NCI-H748 treated with DMSO at 0.1 percent for 48 hours (cell line): ENCODE data around the gene EP400.

Source experiments
- DNase-seq: peaks from one replicate; lab custom pipeline; 2025; lab: John Stamatoyannopoulos, UW

The EP400 gene

DNA sequence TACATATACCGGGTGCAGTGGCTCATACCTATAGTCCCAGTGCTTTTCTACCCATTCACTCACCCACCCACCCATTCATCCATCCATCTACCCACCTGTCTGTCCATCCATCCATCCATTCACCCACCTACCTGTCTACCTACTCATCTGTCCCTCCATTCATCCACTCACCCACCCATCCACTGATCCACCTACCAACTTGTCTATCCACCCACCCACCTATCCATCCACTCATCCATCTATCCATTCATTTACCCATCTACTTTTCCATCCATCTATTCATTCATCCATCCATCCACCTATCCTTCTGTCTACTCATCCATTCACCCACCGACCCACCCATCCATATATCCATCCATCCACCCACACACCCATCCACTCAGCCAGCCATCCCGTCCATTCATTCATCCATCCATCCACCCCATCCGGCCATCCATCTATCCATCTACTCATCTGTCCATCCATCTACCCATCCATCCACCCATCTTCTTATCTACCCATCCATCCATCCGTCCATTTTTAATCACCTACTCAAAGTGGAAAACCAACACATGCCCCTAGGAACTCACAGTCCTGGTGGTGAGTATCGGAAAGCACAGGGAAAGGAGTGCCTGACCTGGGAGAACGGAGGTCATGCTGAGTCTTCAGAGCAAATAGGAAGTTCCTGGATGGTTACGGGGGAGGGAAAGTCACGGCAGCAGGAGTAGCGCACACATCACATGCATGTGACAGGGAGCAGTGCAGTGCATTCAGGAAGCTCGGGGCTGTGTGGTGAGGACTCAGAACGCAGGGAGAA is 174.4 kb downstream of the EP400 start:
- no peak for DNase-seq

DNA sequence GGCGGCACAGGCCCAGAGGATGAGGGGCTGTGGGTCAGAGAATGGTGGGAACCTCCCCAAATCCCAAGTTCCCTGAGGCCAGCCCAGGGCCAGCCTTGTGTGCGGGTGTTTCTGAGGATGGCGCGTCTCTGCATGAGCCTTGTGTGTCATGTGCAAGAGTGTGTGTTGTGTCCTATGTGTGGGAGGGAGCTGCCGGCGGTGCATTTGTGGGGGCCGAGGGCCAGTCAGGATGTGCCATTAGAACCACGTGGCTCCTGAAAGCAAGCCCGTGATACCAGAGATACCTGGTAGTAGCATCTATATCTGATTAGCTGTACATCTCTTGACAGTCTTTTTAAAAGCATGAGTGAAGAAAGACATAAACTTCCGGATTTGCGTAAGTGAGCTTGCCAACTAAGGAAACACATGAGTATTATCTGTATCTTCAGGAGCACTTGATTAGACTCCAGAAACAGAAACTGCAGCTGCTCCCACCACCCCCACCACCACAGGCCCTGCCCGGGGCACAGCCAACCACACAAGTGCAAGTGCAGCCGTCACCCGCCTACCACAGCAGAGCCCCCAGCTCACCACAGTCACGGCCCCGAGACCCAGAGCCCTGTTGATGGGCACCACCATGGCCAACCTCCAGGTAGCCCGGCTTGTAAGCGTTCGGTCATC is 175.2 kb downstream of the EP400 start:
- no peak for DNase-seq

DNA sequence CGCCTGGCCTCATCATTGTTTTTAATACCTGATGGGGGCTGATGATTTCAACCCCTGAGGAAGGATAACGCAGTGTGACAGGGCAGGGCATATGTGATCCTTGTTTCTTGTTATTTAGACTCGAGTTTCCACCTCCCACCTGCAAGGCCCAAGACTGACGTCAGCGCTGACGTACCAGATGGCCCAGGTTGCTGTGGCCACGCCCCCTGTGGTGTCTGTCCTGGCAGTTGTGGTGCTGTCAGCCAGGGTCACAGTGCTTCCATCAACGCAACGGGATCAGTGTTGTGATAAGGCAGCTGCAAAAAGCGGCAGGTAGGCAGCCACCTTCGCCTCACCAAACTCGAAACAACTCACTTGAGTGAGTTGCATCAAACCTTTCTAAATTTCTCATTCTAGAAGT is 176.0 kb downstream of the EP400 start:
- DNase-seq = no peak

DNA sequence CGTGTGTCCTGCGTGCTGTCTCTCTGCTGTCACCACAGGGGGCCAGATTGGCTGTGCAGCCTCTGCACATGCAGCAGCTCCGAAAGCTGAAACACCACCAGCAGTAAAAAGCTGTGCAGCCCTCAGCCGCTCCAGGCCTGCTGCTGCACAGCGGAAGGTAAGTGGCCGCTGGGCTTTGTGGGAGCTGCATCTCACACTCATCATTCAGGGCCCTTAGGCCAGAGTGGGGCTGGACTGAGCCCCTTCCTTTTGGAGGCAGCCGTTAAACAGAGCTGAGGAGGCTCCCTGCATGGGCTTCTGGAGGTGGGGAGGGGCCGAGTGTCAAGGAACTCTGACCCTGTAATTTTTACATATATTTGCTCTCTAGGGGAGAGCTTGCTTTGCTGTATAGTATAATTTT is 177.3 kb downstream of the EP400 start:
- DNase-seq = no peak

DNA sequence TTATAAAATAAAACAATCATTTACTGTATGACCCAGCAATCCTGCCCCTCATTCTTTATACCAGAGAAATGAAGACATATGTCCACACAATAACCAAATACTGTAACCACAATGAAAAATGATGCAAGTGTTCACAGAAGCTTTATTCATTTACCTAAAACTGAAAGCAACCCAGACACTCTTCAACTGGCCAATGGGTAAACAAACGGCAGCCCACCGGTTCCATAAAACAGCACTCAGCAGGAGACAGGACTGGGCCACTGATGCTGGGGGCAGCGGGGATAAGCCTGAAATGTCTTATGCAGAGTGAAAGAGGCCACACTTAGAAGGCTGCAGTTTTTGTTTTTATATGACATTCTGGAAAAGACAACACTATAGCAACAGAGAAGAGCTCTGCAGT is 179.3 kb downstream of the EP400 start:
- no peak for DNase-seq

DNA sequence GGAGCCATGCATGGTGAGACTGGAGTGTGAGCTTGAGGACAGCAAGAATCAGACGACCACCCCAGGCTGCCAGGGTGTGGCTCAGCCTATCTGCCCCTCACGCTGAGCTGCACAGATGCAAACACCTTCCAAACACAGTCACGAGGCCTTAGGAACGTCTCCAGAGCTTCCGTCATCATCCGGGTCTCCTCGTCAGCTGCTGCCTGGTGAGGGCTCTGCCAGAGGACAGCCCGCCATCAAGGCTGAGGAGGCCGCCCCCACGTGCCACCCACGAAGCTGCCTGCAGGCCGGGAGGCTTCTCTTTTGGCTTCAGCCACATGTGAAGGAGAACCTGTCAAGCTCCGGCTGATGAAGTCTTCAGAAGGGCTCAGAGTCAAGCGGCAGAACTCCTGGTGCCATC is 180.9 kb downstream of the EP400 start:
- DNase-seq = no peak
